Measurements from ENCODE around the gene DOC2A. TPM values are rescaled to one million over a fixed set of nuclear protein-coding genes. Genes with fewer than 3 reads are reported as not detected.
A peak's percentile ranks its signal among the peaks of the same experiment; 100 is the strongest.

DOC2A gene
- total and polyA plus RNA-seq, 9 of the 15 experiments (the other 6 are each of a cell fraction or from before 2014, with no cell fraction given): 0.03 to 0.38 (median 0.28) TPM; not detected in 1

GRCh38 chr16:29995911-29996765 is 14.7 kb downstream of the DOC2A start, which contains the start of gene INO80E (continued):
- TF ChIP-seq ZNF696 (CRISPR knock-in tag; conservative IDR thresholded peaks at IDR 0.05) (no peak), ELK3 (CRISPR knock-in tag; IDR thresholded peaks at IDR 0.05) (no peak), SNRNP70 (optimal IDR thresholded peaks at IDR 0.05; ENCODE audit: low read depth, low read length) (no peak), UBTF (IDR thresholded peaks at IDR 0.05; ENCODE audit: borderline replicate concordance in 1 of 2, low read depth in 2 of 2, low read length in 2 of 2) (no peak), ZNF197 (CRISPR knock-in tag; IDR thresholded peaks at IDR 0.05; ENCODE audit: low read depth) (no peak), ERF (CRISPR knock-in tag; IDR thresholded peaks at IDR 0.05) (0 out of 2 replicates have a peak, but pooled peaks have one; percentile 14), GABPA (tag; conservative IDR thresholded peaks at IDR 0.05; ENCODE audit: low read depth) (peak; percentile 90), EP300 (IDR thresholded peaks at IDR 0.05; ENCODE audit: low read length) (no peak), MTA3 (IDR thresholded peaks at IDR 0.05; ENCODE audit: borderline replicate concordance) (peak; percentile 32; the same call in 1 of the 2 replicates), ZNF253 (CRISPR knock-in tag; conservative IDR thresholded peaks at IDR 0.05) (no peak), DEAF1 (CRISPR knock-in tag; IDR thresholded peaks at IDR 0.05) (no peak)
- TF ChIP-seq, protein P1, sequence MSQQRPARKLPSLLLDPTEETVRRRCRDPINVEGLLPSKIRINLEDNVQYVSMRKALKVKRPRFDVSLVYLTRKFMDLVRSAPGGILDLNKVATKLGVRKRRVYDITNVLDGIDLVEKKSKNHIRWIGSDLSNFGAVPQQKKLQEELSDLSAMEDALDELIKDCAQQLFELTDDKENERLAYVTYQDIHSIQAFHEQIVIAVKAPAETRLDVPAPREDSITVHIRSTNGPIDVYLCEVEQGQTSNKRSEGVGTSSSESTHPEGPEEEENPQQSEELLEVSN (IDR thresholded peaks at IDR 0.05; ENCODE audit: borderline replicate concordance in 1 of 2, extremely low read depth in 1 of 2, insufficient read depth in 1 of 2, insufficient read length in 1 of 2, low read depth in 1 of 2, low read length in 1 of 2, poor library complexity in 1 of 2, severe bottlenecking in 1 of 2): no peak
- TF ChIP-seq, protein P2, sequence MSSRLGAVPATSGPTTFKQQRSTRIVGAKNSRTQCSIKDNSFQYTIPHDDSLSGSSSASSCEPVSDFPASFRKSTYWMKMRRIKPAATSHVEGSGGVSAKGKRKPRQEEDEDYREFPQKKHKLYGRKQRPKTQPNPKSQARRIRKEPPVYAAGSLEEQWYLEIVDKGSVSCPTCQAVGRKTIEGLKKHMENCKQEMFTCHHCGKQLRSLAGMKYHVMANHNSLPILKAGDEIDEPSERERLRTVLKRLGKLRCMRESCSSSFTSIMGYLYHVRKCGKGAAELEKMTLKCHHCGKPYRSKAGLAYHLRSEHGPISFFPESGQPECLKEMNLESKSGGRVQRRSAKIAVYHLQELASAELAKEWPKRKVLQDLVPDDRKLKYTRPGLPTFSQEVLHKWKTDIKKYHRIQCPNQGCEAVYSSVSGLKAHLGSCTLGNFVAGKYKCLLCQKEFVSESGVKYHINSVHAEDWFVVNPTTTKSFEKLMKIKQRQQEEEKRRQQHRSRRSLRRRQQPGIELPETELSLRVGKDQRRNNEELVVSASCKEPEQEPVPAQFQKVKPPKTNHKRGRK (tag; IDR thresholded peaks at IDR 0.05): no peak
